ENCODE data around the gene TNFAIP3.
"Not testable (repeated sequence)": the region's sequence is repeated elsewhere in the genome, so short reads cannot be mapped to it uniquely, and the experiment has no call there.

TNFAIP3 gene

GRCh38 chr6:137893181-137893580, 26.1 kb downstream of the TNFAIP3 start:
- TF ChIP-seq, protein P1, sequence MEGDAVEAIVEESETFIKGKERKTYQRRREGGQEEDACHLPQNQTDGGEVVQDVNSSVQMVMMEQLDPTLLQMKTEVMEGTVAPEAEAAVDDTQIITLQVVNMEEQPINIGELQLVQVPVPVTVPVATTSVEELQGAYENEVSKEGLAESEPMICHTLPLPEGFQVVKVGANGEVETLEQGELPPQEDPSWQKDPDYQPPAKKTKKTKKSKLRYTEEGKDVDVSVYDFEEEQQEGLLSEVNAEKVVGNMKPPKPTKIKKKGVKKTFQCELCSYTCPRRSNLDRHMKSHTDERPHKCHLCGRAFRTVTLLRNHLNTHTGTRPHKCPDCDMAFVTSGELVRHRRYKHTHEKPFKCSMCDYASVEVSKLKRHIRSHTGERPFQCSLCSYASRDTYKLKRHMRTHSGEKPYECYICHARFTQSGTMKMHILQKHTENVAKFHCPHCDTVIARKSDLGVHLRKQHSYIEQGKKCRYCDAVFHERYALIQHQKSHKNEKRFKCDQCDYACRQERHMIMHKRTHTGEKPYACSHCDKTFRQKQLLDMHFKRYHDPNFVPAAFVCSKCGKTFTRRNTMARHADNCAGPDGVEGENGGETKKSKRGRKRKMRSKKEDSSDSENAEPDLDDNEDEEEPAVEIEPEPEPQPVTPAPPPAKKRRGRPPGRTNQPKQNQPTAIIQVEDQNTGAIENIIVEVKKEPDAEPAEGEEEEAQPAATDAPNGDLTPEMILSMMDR (conservative IDR thresholded peaks at IDR 0.05; ENCODE audit: low read depth, low read length): no peak
- no peak overlapping the region for H3K4me3 ChIP-seq (ENCODE audit: low read length)
- no peak for DNase-seq (ENCODE audit: low read depth)

- no peak for DNase-seq (ENCODE audit: low read depth)
- H3K4me3 ChIP-seq (ENCODE audit: low read length): no peak overlapping the region
- TF ChIP-seq, protein P1 (conservative IDR thresholded peaks at IDR 0.05; ENCODE audit: low read depth, low read length): no peak
Measured at GRCh38 chr6:137893726-137894125, 26.7 kb downstream of the TNFAIP3 start.

DNA sequence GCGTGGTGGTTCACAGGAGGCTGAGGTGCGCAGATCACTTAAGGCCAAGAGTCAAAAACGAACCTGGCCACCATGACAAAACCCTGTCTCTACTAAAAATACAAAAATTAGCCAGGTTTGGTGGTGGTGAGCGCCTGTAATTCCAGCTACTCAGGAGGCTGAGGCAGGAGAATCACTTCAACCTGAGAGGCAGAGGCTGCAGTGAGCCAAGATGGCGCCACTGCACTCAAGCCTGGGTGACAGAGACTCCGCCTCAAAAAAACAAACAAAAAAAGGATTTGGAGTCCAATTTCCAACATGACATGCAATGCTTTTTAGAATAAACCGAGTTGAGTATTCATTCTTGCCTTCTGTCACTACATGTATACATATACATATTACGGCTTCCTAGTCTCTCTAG, 27.3 kb downstream of the TNFAIP3 start:
- not testable (repeated sequence) for DNase-seq (ENCODE audit: low read depth); H3K4me3 ChIP-seq (ENCODE audit: low read length)

- no peak for DNase-seq (ENCODE audit: low read depth)
- TF ChIP-seq, protein P1 (conservative IDR thresholded peaks at IDR 0.05; ENCODE audit: low read depth, low read length): no peak
- no peak overlapping the region for H3K4me3 ChIP-seq (ENCODE audit: low read length)
Measured at GRCh38 chr6:137894779-137895385, 27.8 kb downstream of the TNFAIP3 start.

DNA sequence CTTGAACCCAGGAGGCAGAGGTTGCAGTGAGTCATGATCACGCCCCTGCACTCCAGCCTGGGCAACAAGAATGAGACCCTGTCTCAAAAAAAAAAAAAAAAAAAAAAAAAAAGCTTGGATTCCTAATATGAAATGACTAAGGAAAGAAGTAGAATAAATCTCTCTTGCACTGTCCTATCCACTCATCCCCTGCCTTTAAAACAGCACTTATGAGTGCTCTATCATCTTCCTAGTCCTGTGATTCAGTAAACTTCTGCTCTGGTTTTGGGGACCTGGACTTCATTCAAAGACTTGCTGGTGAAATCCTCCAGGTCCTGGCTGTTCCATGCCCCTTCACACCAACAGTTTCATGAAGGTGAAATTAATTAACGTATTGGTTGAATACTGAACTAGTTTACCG, 29.6 kb downstream of the TNFAIP3 start:
- no peak for DNase-seq (ENCODE audit: low read depth)
- TF ChIP-seq, protein P1 (conservative IDR thresholded peaks at IDR 0.05; ENCODE audit: low read depth, low read length): no peak
- no peak overlapping the region for H3K4me3 ChIP-seq (ENCODE audit: low read length)

GRCh38 chr6:137900815-137901214, 33.8 kb downstream of the TNFAIP3 start:
- TF ChIP-seq, protein P1 (conservative IDR thresholded peaks at IDR 0.05; ENCODE audit: low read depth, low read length): no peak
- DNase-seq (ENCODE audit: low read depth): no peak
- H3K4me3 ChIP-seq (ENCODE audit: low read length): no peak overlapping the region

DNA sequence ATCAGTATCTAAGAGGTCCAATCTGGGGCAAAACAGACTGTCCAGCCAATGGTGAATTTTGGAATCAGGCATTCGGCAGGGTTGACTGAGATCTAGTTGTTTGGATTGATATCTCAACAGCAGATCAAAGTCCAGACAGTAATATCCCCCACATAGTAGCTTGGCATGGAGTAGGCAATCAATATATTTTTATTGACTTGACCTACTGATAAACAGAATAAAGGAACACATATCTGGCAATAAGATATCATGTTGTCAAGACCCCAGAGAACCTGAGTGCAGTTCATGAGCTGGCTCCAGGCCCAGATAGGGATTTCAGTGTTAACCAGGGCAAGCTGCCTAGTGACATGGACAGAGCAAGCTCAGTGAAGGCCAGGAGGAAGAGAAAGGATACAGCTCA, 34.4 kb downstream of the TNFAIP3 start:
- H3K4me3 ChIP-seq (ENCODE audit: low read length): no peak overlapping the region
- DNase-seq (ENCODE audit: low read depth): no peak
- TF ChIP-seq, protein P1 (conservative IDR thresholded peaks at IDR 0.05; ENCODE audit: low read depth, low read length): no peak
